GM21447 (cell line): Measurements from ENCODE around the gene ARSI.
A peak's percentile ranks its signal among the peaks of the same experiment; 100 is the strongest.

ENCODE experiments used
- ATAC-seq: cut with Tn5 transposase; IDR thresholded peaks from one replicate; pipeline ENCODE4 v1.9.1; 2021; ENCODE audit not compliant: unreplicated experiment

Gene ARSI

GRCh38 chr5:150302301-150303069 is at the start of gene ARSI:
Gene ARSI, minus strand, starts transcription at chr5:150302905. Its CDS starts 532 bp downstream, at chr5:150302373.
- ATAC-seq: no peak

GRCh38 chr5:150350524-150351344 is 48.0 kb upstream of the ARSI start:
- ATAC-seq: peak; percentile 81

GRCh38 chr5:150349681-150350275 is 47.1 kb upstream of the ARSI start:
- ATAC-seq: no peak

- ATAC-seq: no peak
Observed at GRCh38 chr5:150347451-150347850, 44.7 kb upstream of the ARSI start.

GRCh38 chr5:150347003-150347402 is 44.3 kb upstream of the ARSI start:
- no peak for ATAC-seq

GRCh38 chr5:150346592-150346991 is 43.9 kb upstream of the ARSI start:
- ATAC-seq: no peak

GRCh38 chr5:150345716-150346115 is 43.0 kb upstream of the ARSI start:
- ATAC-seq: no peak

- no peak for ATAC-seq
Observed at GRCh38 chr5:150343994-150344631, 41.4 kb upstream of the ARSI start.

- ATAC-seq: no peak
Observed at GRCh38 chr5:150342583-150342982, 39.9 kb upstream of the ARSI start.

GRCh38 chr5:150341989-150342388 is 39.3 kb upstream of the ARSI start:
- no peak for ATAC-seq

- ATAC-seq: no peak
Observed at GRCh38 chr5:150341331-150341730, 38.6 kb upstream of the ARSI start.

GRCh38 chr5:150340614-150341255 is 38.0 kb upstream of the ARSI start:
- ATAC-seq: no peak

- ATAC-seq: no peak
Observed at GRCh38 chr5:150339841-150340240, 37.1 kb upstream of the ARSI start.

GRCh38 chr5:150339165-150339564 is 36.5 kb upstream of the ARSI start:
- ATAC-seq: no peak

- no peak for ATAC-seq
Observed at GRCh38 chr5:150338546-150338945, 35.8 kb upstream of the ARSI start.

GRCh38 chr5:150335778-150336177 is 33.1 kb upstream of the ARSI start:
- no peak for ATAC-seq

- ATAC-seq: no peak
Observed at GRCh38 chr5:150333400-150333799, 30.7 kb upstream of the ARSI start.

- ATAC-seq: no peak
Observed at GRCh38 chr5:150329881-150330876, 27.5 kb upstream of the ARSI start.

- ATAC-seq: no peak
Observed at GRCh38 chr5:150329038-150329437, 26.3 kb upstream of the ARSI start.

GRCh38 chr5:150328515-150328914 is 25.8 kb upstream of the ARSI start:
- ATAC-seq: no peak
